ENCODE data around the gene TMEM154. TPM values are rescaled to one million over a fixed set of nuclear protein-coding genes. Genes with fewer than 3 reads are reported as not detected.

The TMEM154 gene
- total RNA-seq, 1 donor, result 5.5 TPM

GRCh38 chr4:152572417-152573086 is 107.2 kb downstream of the TMEM154 start:
- no peak for TF ChIP-seq CTCF (IDR thresholded peaks at IDR 0.05; ENCODE audit: insufficient read depth, low read length)
- H3K4me3 ChIP-seq (ENCODE audit: low read depth, low read length), result no peak overlapping the region
- peak; percentile 87 for DNase-seq (ENCODE audit: low read depth)

DNA sequence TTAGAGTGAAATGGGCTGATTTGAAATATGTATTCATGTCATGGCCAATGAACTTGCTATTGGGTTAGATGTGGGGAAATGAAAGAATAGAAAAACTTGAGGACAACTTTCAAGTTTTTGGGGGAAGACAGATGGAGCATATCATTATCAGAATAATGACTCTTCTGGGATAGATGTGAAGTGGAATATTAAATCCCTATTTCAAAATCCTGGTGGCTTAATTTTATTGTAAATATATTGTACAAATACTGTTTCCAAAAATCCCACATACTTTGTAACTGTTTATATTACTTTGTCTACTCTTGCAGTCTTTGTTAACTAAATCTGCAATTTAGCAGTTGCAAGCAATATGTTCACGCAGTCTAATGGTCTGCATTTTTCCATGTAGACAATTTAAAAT is 108.0 kb downstream of the TMEM154 start:
- TF ChIP-seq CTCF (IDR thresholded peaks at IDR 0.05; ENCODE audit: insufficient read depth, low read length), result no peak
- no peak overlapping the region for H3K4me3 ChIP-seq (ENCODE audit: low read depth, low read length)
- no peak for DNase-seq (ENCODE audit: low read depth)

DNA sequence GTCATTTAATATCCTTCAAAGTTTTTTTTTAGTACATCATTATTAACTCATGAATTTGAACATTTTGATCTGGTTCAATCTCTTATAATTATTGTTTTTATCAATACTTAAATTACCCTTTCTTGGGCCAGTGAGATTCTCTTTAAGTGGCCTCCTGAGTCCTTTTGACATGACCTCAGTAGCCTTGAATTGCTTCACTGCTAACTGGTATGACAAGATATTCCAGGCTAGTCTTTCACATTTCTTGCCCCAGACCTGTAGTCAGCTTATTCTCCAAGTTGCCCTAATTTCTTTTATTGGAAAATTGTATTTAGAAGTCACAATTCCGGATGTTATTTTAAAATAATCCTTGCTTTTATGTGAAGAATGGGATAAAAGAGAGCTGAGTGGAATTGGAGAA is 108.5 kb downstream of the TMEM154 start:
- no peak overlapping the region for H3K4me3 ChIP-seq (ENCODE audit: low read depth, low read length)
- no peak for DNase-seq (ENCODE audit: low read depth)
- TF ChIP-seq CTCF (IDR thresholded peaks at IDR 0.05; ENCODE audit: insufficient read depth, low read length), result no peak

Other genes with a start within 250 kb of the TMEM154 start
- 59.7 and 77.0 TPM in 2 replicates for gene FBXW7, start 143.9 kb downstream of the TMEM154 start, total RNA-seq (ENCODE audit: low replicate concordance)
- 0.25 and 0.27 TPM in 2 replicates for gene TIGD4, start 99.7 kb upstream of the TMEM154 start, total RNA-seq (ENCODE audit: low replicate concordance)
- gene ARFIP1, start 100.0 kb upstream of the TMEM154 start, total RNA-seq (ENCODE audit: low replicate concordance), result 55.5 and 66.6 TPM in 2 replicates

All from fibroblast of the aortic adventitia (primary cell).